Panc1 (cell line): ENCODE results near the gene EPHA7. TPM values are rescaled to one million over a fixed set of nuclear protein-coding genes. Genes with fewer than 3 reads are reported as not detected.

Source experiments
- ATAC-seq: fragments of 200-7000 bp; cut with Tn5 transposase; 2 replicates; pipeline ENCODE4 v1.9.1; 2020; ENCODE audit warnings: mild to moderate bottlenecking, moderate library complexity
- BruUV-seq: library from RNA; stranded (reverse); fragments of 400-500 nt; replicated peaks from 2 replicates; lab custom pipeline; 2021; lab: Mats Ljungman, UMichigan
- CTCF ChIA-PET: fragments of 300-600 bp; sonication (Branson Sonifier 250); formaldehyde crosslinking; loops from one replicate; lab custom pipeline; 2022; ENCODE audit warnings: antibody characterized with exemption; lab: Charles Lee
- POLR2A ChIA-PET: fragments of 300-600 bp; sonication (Branson Sonifier 250); formaldehyde crosslinking; loops from one replicate; lab custom pipeline; 2022; ENCODE audit warnings: antibody characterized with exemption; lab: Charles Lee
- DNase-seq: peaks from one replicate; pipeline ENCODE4 v3.0.0-alpha.2; 2010; ENCODE audit warnings: low read depth, low spot score
- H3K27ac ChIP-seq: 2 replicates; pipeline ENCODE4 v1.5.1; 2011; ENCODE audit warnings: mild to moderate bottlenecking, low read length, inconsistent platforms
- H3K27me3 ChIP-seq: fragments of 200-500 bp; sonication (Bioruptor generic); 2 replicates; pipeline ENCODE4 v1.6.0; 2014; ENCODE audit warnings: low read length, inconsistent platforms; ENCODE audit not compliant: control insufficient read depth, insufficient read depth
- H3K36me3 ChIP-seq: fragments of 200-500 bp; sonication (Bioruptor generic); 2 replicates; pipeline ENCODE4 v1.5.1; 2014; ENCODE audit warnings: inconsistent platforms, mild to moderate bottlenecking, low read length, moderate library complexity; ENCODE audit not compliant: control insufficient read depth, insufficient read depth
- H3K4me1 ChIP-seq: 2 replicates; pipeline ENCODE4 v1.5.1; 2011; ENCODE audit warnings: inconsistent platforms, mild to moderate bottlenecking, low read length, moderate library complexity; ENCODE audit not compliant: control insufficient read depth, insufficient read depth
- H3K4me3 ChIP-seq, 2 experiments: 2 replicates each; pipeline ENCODE4 v1.5.1; 2011 to 2012; ENCODE audit warnings: low read depth in 2 of 2, low read length in 2 of 2, mild to moderate bottlenecking in 2 of 2, inconsistent platforms in 1 of 2, moderate library complexity in 1 of 2
- H3K9me3 ChIP-seq: fragments of 200-500 bp; sonication (Bioruptor generic); 2 replicates; pipeline ENCODE4 v1.5.1; 2014; ENCODE audit warnings: low read depth, mild to moderate bottlenecking, inconsistent platforms, low read length, moderate library complexity; ENCODE audit not compliant: control insufficient read depth, insufficient read depth
- CTCF ChIP-seq: fragments of 450-650 bp; IDR thresholded peaks from 2 replicates; pipeline ENCODE4 v1.5.1; 2017; ENCODE audit warnings: mild to moderate bottlenecking
- POLR2AphosphoS5 ChIP-seq: IDR thresholded peaks from 2 replicates; pipeline ENCODE4 v1.6.1; 2012; ENCODE audit warnings: mild to moderate bottlenecking, low read depth, low read length, moderate library complexity
- REST ChIP-seq, 2 experiments: IDR thresholded peaks; 2 replicates each; pipeline ENCODE4 v1.6.1; 2011 to 2012; ENCODE audit warnings: low read depth in 2 of 2, control low read depth in 1 of 2, low read length in 1 of 2, mild to moderate bottlenecking in 1 of 2, moderate library complexity in 1 of 2; ENCODE audit not compliant: insufficient read depth in 1 of 2
- SIN3A ChIP-seq: IDR thresholded peaks from 2 replicates; pipeline ENCODE4 v1.6.1; 2012; ENCODE audit warnings: low read depth, mild to moderate bottlenecking, low read length, moderate library complexity, borderline replicate concordance; ENCODE audit not compliant: insufficient read depth
- TCF7L2 ChIP-seq: IDR thresholded peaks from 2 replicates; pipeline ENCODE4 v1.6.1; 2011; ENCODE audit warnings: mild to moderate bottlenecking, low read depth, low read length, inconsistent platforms
- in situ Hi-C: cut with HindIII; loops from 2 replicates; pipeline ENCODE4 v1.10.0; 2016; ENCODE audit warnings: low sequenced_read_pairs, low pct_unique_long_range_greater_than_20kb
- intact Hi-C: fragments of 100-400 bp; cut with micrococcal nuclease; formaldehyde crosslinking; loops from one replicate; pipeline ENCODE4 v1.10.0; 2022; ENCODE audit not compliant: unreplicated experiment
- total RNA-seq: library from RNA; stranded (reverse); gene quantifications from one replicate; pipeline ENCODE4 v1.2.1, GENCODE V29; 2021; ENCODE audit not compliant: unreplicated experiment

EPHA7 gene
- total RNA-seq, 1 experiment from 2014 or later, result 8.6 TPM

- no peaks in the 10 kb centered on the region for H3K36me3 ChIP-seq
- H3K9me3 ChIP-seq, result no peaks in the 10 kb centered on the region
- TF ChIP-seq CTCF, result no peak
- H3K27ac ChIP-seq, result no peak overlapping the region
- intact Hi-C loops, result no loop called here
- BruUV-seq, result no TSS peak
- H3K4me1 ChIP-seq, result no peaks in the 10 kb centered on the region; the same call in 1 of the 2 replicates
- ChIA-PET CTCF (no interaction called here), POLR2A (no interaction called here)
- DNase-seq (no peak), ATAC-seq (no peak)
- H3K4me3 ChIP-seq, result no peak overlapping the region
- in situ Hi-C loops, result no loop called here
- H3K27me3 ChIP-seq, result no peaks in the 10 kb centered on the region
Measured at GRCh38 chr6:93238632-93239031, 180.7 kb downstream of the EPHA7 start.

GRCh38 chr6:93235775-93236174 lies 183.6 kb downstream of the EPHA7 start:
- BruUV-seq, result no TSS peak
- intact Hi-C loops (no loop called here), in situ Hi-C loops (no loop called here)
- Histone ChIP-seq H3K4me1 (no peaks in the 10 kb centered on the region), H3K27me3 (no peaks in the 10 kb centered on the region), H3K9me3 (no peaks in the 10 kb centered on the region), H3K36me3 (no peaks in the 10 kb centered on the region), H3K4me3 (no peak overlapping the region), H3K27ac (no peak overlapping the region)
- ChIA-PET CTCF (no interaction called here), POLR2A (no interaction called here)
- no peak for ATAC-seq
- DNase-seq, result no peak
- no peak for TF ChIP-seq CTCF
- TF ChIP-seq SIN3A, result no peak
- TF ChIP-seq POLR2AphosphoS5, result no peak
- TF ChIP-seq REST (IDR thresholded peaks at IDR 0.05; ENCODE audit: insufficient read depth in 1 of 2, low read depth in 2 of 2, low read length in 1 of 2), result no peak
- no peak for TF ChIP-seq TCF7L2

- intact Hi-C loops, result no loop called here
- TF ChIP-seq POLR2AphosphoS5 (no peak), REST (IDR thresholded peaks at IDR 0.05; ENCODE audit: insufficient read depth in 1 of 2, low read depth in 2 of 2, low read length in 1 of 2) (no peak), TCF7L2 (no peak), CTCF (no peak), SIN3A (no peak)
Measured at GRCh38 chr6:93226822-93227221, 192.5 kb downstream of the EPHA7 start.

More at GRCh38 chr6:93226822-93227221, 192.5 kb downstream of the EPHA7 start:
- H3K9me3 ChIP-seq, result no peaks in the 10 kb centered on the region
- no peak overlapping the region for H3K4me3 ChIP-seq
- POLR2A ChIA-PET, result no interaction called here
- DNase-seq, result no peak
- no peak for ATAC-seq
- in situ Hi-C loops, result no loop called here
- CTCF ChIA-PET, result no interaction called here
- BruUV-seq, result no TSS peak
- H3K36me3 ChIP-seq, result no peaks in the 10 kb centered on the region
- H3K27ac ChIP-seq, result no peak overlapping the region
- no peaks in the 10 kb centered on the region for H3K27me3 ChIP-seq
- no peaks in the 10 kb centered on the region for H3K4me1 ChIP-seq
